GM18909 (cell line): ENCODE measurements around the gene ITGA11.

Experiments
- ATAC-seq: cut with Tn5 transposase; IDR thresholded peaks from one replicate; pipeline ENCODE4 v1.9.1; 2021; ENCODE audit warnings: mild to moderate bottlenecking; ENCODE audit not compliant: unreplicated experiment, poor library complexity

Gene ITGA11

DNA sequence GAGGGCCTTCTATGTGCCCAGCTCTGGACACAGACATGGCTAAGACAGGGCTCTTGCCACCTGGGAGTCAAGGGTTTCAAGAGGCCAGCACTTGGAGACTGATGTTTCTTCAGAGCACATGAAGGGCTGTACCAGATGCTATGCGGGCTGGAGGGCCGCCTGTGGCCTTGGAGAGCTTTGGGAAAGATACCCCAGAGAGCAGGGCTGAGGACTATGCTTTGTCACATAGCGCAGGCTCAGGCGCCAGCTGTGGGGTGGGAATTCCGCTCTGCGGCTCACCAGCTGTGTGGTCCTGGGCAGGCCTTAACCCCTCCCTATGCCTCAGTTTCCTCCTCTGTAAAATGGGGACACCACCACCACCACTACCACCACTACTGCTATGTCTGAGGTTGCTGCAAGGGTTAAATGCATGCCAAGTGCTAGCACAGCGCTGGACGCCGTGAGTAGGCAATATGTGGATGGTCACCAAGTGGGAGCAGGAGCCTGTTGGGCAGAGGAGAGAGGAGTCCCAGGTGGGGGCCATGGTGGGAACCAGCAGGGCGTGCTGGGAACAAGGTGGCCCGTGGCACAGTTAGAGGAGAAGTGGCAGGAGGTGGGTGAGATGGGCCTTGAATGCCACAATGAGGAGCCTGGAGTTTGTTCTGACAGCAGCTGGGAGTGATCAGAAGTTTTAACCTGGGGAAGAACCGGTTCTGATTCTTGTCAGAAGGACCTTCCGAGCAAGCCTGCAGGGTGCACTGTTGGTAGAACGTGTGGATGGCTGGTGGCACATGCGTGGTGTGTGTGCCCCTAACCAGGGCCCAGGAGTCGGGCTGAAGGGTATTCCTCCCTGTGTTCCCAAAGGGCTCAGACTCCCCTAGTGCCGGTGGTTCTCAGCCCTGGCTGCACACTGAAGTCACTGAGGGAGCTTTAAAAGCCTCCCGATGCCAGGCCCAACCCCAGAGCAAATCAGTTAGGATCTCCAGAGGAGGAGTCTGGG, 112.7 kb downstream of the ITGA11 start:
- ATAC-seq, result no peak

- no peak for ATAC-seq
These were observed 113.7 kb downstream of the ITGA11 start for GRCh38 chr15:68318008-68318835.

DNA sequence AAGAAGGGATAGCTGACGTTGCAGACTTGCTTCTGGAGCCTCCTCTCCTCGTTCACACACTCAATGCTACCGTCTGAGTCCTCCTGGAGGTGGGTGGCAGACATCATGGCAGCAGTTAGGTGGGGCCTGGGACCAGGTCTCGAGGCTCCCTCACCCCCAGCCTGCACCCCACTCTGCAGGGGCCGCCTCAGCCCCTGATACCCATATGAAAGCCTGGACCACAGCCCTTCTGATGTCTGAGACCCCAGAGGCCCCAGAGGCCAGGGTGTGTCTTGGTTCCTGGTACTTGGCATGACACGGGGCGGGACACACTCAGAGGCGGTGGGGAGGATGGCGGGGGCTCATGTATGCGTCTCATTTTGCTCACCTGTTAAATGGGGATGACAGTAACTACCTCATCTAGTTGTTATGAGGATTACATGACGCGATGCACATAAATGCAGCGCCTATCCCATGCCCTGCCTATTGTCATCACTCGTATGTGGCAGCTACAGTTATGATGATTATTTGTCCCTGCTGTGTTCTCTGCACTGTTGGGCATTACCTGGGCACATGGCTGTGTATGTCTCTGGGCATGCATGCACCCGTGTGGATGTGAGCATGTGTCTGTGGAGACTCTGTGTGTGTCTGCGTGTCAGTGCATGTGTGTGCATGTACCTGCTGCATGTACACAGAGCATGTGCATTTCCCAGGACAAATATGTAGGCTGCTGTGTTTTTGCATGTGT, 114.5 kb downstream of the ITGA11 start:
- ATAC-seq, result no peak

DNA sequence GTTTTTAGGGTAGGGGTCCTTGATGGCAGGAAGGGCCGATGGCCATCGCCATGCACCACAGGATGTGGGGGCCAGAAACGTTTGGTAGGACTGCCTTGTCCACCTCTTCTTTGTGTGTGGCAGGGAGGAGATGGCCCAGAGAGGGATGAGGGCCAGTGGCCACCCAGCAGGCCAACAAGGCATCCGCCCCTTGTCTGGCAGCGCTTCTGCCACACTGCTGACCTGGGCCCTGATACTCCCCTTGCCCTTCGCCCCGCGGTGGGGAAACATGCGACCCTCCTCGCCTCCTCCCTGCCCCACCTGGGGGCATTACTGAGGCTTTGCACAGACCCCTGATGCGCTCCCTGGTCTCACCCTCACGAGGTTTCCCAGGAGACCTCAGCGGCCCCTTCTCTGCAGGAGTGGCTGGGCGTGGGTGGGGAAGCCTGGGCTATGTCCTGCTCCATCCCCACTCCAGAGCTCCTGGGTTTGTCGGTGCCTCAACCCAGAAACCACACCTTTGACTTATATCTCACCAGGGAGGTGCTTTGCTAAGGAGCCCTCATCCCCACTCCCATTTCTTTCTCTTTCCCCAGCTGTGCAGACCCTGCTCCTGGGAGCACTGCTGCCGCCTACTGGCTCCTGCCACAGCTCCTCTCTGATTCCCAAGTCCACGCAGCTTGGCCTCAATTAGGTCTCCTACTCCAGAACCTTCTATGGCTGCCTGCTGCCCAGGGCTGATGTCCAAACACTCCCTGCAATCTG, 115.7 kb downstream of the ITGA11 start:
- ATAC-seq, result no peak

- no peak for ATAC-seq
These were observed 116.4 kb downstream of the ITGA11 start for GRCh38 chr15:68315495-68316031.

DNA sequence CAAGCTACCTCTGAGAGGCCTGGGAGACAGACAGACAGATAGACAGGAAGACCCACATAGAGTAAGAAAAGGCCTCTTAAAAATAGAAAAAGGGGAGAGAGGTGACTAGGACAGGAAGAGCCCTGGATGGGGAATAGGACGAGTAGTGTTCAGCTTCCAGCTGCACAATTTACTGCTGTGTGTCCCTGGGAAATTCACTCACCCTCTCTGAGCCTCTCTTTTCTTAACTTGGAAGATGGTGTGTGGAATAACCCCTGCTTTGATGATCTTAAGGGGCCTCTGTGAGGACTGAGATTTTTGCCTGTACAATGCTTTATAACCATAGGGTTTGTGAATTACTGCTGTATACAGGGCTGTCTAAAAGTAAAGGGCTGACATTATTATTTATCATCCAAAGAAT, 116.9 kb downstream of the ITGA11 start:
- no peak for ATAC-seq

GRCh38 chr15:68314563-68314962, 117.4 kb downstream of the ITGA11 start:
- ATAC-seq, result no peak

GRCh38 chr15:68313501-68314410, 118.2 kb downstream of the ITGA11 start:
- no peak for ATAC-seq

DNA sequence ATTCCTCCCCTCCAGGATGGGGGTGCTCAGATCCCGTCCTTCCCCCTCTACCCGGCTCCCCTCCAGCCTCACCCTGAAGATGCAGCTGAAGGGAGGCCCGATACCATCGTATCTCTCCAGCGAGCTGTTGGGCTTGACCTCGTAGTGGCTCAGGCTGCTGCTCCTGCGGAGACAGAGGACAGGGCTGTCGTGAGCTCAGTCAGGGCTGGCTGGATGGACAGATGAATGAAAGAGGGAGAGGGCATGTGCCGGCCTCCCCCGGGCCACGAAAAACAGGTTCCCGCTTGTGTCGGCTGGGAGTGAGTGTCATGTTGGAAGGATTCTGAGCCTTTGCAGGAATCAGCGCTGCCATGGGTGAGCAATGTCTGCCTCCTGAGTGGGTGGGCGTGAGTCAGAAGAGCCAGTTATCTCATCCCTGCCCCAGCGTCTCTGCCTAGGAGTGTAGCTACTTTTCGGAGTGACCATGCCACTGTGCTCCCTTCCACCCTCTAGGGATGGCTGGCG, 119.2 kb downstream of the ITGA11 start:
- ATAC-seq, result no peak

- ATAC-seq, result no peak
These were observed 120.0 kb downstream of the ITGA11 start for GRCh38 chr15:68311859-68312557.

DNA sequence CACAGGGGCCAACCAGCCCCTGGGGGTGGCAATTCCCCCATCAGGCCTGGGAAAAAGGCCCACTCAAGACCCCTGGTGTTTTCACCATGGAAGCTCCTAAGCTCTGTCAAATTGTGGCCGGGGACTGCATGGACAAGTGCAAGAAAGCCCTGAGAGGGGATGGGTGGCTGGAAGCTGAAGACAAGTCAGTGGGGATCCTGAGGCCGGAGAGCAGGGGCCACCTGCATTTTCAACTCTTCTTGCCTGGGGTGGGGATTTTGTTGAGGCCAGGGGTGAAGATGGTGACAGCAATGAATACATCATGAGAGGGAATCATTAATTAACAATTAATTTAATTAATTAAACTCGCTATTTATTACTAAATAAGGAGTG, 120.5 kb downstream of the ITGA11 start:
- no peak for ATAC-seq

GRCh38 chr15:68310804-68311463, 121.0 kb downstream of the ITGA11 start:
- no peak for ATAC-seq

DNA sequence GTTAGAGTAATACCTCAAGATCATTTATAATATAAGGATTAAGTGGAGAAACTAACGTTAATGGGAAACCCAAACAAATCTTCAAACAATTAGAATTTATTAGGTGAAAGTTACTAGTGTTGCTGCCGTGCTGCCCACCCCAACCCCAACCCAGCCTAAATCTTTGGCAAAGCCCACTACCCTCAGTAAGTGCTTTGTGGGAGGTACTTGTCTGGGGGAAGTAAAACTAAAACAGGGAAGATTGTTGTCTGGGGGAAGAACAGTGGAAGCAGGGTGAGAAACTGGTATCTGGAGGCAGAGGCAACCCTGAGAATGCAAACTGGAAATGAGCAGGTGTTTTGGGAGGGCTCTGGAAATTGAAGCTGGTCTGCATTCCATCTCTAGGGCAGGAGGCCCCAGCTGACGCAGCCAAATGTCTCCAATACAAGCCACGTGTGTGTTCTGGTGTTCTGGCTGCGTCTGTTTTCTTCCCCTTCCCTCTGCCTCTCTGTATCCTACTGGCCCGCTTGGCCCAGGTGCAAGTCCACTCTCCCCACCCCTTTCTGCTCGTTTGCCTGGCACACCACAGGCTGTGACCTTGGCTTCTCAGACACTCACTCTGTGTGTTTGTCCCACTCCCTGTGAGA, 121.7 kb downstream of the ITGA11 start:
- ATAC-seq, result no peak

- ATAC-seq, result no peak
These were observed 122.9 kb downstream of the ITGA11 start for GRCh38 chr15:68309024-68309423.

- ATAC-seq, result no peak
These were observed 124.6 kb downstream of the ITGA11 start for GRCh38 chr15:68307131-68307928.

DNA sequence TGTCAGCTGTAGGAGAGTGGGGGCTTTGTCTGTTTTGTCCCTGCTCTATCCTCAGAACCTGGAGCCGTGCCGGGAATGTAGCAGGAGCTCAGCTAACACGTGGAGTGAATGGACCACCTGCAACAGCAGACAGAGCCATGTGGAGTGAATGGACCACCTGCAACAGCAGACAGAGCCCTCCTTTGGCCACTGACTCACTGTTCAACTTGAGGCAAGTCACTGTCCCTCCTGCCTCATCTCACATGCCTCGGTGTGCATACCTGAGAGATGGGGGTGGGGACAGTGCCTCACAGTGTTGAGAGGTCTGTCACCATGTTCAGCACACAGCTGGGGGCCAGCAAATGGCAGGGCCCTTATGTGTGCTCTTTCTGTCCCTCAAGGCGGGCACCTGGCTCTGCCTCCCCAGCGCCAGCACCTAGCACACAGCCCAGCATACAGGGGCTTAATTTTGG, 126.5 kb downstream of the ITGA11 start:
- no peak for ATAC-seq
